ENCODE data around the gene ARHGAP12. TPM values are rescaled to one million over a fixed set of nuclear protein-coding genes. Genes with fewer than 3 reads are reported as not detected.
A peak's percentile ranks its signal among the peaks of the same experiment; 100 is the strongest.
"Not testable (repeated sequence)": the region's sequence is repeated elsewhere in the genome, so short reads cannot be mapped to it uniquely, and the experiment has no call there.

The ARHGAP12 gene
- total RNA-seq, 1 donor from 2014 or later: 29.8 TPM

DNA sequence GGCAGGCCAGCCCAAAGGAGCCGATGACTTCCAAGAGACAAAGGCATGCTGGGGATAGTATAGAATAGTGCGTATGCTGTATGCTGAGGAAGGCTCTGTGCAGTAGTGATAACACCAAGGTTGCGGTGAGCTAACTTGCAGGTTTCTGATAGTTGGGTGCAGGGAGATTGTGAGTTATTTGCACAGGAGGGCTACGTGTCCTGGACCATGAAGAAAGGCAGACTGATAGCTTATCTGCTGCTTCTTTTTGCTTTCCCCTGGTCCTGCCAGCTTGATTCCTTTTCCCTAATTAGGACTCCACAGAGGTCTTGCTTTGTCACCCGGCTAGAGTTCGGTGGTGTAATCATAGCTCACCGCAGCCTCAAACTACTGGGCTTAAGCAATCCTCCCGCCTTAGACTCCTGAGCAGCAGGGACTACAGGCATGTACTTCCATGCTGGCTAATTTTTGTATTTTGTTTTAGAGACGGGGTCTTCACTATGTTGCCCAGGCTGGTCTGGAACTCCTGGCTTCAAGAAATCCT is 43.9 kb upstream of the ARHGAP12 start:
- Histone ChIP-seq H3K27ac (no peak overlapping the region), H3K4me1 (peaks cover 8% of the 10 kb centered on the region), H3K27me3 (ENCODE audit: low read depth) (no peaks in the 10 kb centered on the region), H3K36me3 (no peaks in the 10 kb centered on the region), H3K9me3 (no peaks in the 10 kb centered on the region), H3K4me3 (no peak overlapping the region)
- intact Hi-C loops (cut with DNase I): no loop called here
- peak in 1 of 2 donors; percentile 64 for ATAC-seq
- TF ChIP-seq, protein P1, sequence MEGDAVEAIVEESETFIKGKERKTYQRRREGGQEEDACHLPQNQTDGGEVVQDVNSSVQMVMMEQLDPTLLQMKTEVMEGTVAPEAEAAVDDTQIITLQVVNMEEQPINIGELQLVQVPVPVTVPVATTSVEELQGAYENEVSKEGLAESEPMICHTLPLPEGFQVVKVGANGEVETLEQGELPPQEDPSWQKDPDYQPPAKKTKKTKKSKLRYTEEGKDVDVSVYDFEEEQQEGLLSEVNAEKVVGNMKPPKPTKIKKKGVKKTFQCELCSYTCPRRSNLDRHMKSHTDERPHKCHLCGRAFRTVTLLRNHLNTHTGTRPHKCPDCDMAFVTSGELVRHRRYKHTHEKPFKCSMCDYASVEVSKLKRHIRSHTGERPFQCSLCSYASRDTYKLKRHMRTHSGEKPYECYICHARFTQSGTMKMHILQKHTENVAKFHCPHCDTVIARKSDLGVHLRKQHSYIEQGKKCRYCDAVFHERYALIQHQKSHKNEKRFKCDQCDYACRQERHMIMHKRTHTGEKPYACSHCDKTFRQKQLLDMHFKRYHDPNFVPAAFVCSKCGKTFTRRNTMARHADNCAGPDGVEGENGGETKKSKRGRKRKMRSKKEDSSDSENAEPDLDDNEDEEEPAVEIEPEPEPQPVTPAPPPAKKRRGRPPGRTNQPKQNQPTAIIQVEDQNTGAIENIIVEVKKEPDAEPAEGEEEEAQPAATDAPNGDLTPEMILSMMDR (IDR thresholded peaks at IDR 0.05): no peak
- no peak for DNase-seq

DNA sequence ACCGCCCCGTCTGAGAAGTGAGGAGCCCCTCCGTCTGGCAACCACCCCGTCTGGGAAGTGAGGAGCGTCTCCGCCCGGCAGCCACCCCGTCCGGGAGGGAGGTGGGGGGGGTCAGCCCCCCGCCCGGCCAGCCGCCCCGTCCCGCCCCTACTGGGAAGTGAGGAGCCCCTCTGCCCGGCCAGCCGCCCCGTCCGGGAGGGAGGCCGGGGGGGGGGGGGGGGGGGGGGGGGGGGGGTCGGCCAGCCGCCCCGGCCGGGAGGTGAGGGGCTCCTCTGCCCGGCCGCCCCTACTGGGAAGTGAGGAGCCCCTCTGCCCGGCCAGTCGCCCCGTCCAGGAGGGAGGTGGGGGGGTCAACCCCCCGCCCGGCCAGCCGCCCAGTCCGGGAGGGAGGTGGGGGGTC is 41.2 kb upstream of the ARHGAP12 start:
- H3K27ac ChIP-seq; DNase-seq; H3K36me3 ChIP-seq; intact Hi-C loops (cut with DNase I); H3K27me3 ChIP-seq (ENCODE audit: low read depth); H3K4me1 ChIP-seq; ATAC-seq; H3K9me3 ChIP-seq; H3K4me3 ChIP-seq: not testable (repeated sequence)

DNA sequence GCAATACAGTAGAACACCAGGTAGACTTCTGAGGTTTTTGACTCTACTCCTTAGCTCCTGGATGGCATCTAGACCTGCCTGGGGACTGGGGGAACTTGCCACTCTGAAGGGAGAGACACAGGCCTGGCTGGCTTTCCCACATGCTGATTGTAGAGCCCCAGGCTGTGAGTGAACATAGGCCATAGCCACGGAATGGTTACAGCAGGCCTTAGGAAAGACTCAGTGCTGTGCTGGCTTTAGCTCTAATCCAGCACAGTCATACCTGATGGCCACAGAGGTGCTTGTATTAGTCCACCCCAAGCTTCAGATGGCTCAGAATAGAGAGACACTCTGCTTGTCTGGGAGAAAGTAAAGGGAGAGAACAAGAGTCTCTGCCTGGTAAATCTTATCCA is 35.0 kb upstream of the ARHGAP12 start:
- Histone ChIP-seq H3K9me3 (no peaks in the 10 kb centered on the region), H3K4me1 (peaks cover 55% of the 10 kb centered on the region), H3K27ac (no peak overlapping the region), H3K27me3 (ENCODE audit: low read depth) (no peaks in the 10 kb centered on the region), H3K36me3 (no peaks in the 10 kb centered on the region), H3K4me3 (no peak overlapping the region)
- TF ChIP-seq, protein P1 (IDR thresholded peaks at IDR 0.05): no peak
- intact Hi-C loops (cut with DNase I): no loop called here
- ATAC-seq (no peak), DNase-seq (no peak)

DNA sequence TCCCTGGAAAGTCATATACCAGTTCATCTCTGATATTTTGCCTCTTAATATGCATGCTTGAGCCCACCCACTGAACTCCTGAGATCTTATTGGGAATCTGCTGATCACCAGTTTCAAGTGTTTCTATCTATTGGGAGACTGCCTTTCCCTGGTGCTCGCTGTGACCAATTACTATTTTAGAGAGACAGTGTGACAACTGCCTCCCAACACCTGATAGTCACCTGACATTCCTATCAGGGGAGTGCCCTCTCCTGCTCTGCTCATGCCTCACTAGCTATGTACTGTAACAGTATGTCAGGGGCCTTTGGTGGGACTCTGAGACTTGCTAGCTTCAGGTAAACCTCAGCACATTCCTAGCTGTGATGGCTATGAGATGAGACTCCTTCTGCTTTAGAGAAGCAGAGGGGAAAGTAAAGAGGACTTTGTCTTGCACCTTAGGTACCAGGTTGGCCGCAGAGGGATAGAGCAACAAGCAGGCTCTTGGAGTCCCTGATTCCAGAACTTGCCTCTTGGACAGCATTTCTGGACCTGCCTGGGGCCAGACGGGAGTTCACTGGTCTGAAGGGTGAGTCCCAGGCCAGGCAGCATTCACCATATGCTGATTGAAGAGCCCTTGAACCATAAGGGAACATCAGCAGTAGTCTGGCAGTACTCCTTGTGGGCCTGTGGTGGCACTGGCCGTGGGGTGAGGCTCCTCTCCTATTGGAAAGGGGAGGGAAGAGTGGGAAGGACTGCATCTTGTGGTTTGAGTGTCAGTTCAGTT is 34.4 kb upstream of the ARHGAP12 start:
- Histone ChIP-seq H3K27me3 (ENCODE audit: low read depth) (no peaks in the 10 kb centered on the region), H3K4me3 (no peak overlapping the region), H3K4me1 (peaks cover 55% of the 10 kb centered on the region), H3K27ac (no peak overlapping the region), H3K9me3 (no peaks in the 10 kb centered on the region), H3K36me3 (no peaks in the 10 kb centered on the region)
- ATAC-seq: peak; percentile 44 to 62
- intact Hi-C loops (cut with DNase I): no loop called here
- no peak for DNase-seq
- TF ChIP-seq, protein P1 (IDR thresholded peaks at IDR 0.05): no peak

DNA sequence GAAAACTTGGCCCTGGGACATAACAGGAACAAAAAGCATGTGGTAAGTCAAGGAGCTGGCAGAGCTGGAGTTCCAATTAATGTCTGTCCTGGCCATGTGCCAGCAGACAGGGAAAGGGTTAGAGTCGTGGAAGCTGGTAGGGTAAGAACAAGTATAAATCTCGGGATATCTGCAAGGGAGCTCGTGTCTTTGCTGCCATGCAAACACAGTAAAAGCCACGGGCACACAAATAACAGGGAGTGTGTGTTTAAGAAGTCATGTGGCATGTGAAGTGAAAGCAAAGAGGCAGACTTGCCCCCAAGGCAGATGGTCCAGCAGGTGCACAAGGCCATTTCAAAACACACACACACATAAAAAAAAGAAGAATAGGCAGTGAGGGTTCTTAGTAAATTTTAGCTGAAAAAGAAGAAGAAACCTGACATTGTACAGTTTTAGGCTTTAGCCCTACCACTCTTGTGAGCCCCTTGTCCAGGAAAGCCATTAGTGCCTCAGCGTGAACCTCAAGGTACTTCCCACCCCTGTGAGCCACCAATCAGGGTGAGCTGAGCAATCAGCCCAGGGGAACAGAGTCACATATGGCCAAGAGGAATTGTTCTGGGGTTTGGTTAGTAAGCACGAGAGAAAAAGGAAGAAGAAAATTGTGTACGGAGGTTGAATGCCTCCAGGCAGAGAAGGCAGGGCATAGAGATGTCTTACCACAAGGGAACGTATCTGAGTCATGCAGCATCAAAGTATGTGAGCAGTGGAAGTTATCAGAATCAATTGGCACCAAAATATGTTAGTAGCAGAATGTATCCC is 32.8 kb upstream of the ARHGAP12 start:
- H3K4me3 ChIP-seq: no peak overlapping the region
- H3K27me3 ChIP-seq (ENCODE audit: low read depth): no peaks in the 10 kb centered on the region
- intact Hi-C loops (cut with DNase I): no loop called here
- H3K9me3 ChIP-seq: no peaks in the 10 kb centered on the region
- H3K27ac ChIP-seq: no peak overlapping the region
- TF ChIP-seq, protein P1 (IDR thresholded peaks at IDR 0.05): no peak
- peaks cover 55% of the 10 kb centered on the region for H3K4me1 ChIP-seq
- ATAC-seq (peak; percentile 45 to 57), DNase-seq (no peak)
- H3K36me3 ChIP-seq: no peaks in the 10 kb centered on the region
